Lower leg skin (tissue), 3 donors: Measurements from ENCODE around the gene ST3GAL4.

ENCODE experiments used
- POLR2A ChIP-seq, 2 donors: fragments of 450-650 bp; IDR thresholded peaks; one replicate each; pipeline ENCODE4 v1.6.1; 2016 to 2017; ENCODE audit warnings: antibody characterized with exemption in 2 of 2, mild to moderate bottlenecking in 1 of 2, moderate library complexity in 1 of 2
- TF ChIP-seq, protein P1 (sequence below), 3 donors: fragments of 450-650 bp; IDR thresholded peaks; one replicate each; pipeline ENCODE4 v1.5.1; 2016; ENCODE audit warnings: antibody characterized with exemption in 3 of 3, mild to moderate bottlenecking in 3 of 3, moderate library complexity in 2 of 3

DNA sequence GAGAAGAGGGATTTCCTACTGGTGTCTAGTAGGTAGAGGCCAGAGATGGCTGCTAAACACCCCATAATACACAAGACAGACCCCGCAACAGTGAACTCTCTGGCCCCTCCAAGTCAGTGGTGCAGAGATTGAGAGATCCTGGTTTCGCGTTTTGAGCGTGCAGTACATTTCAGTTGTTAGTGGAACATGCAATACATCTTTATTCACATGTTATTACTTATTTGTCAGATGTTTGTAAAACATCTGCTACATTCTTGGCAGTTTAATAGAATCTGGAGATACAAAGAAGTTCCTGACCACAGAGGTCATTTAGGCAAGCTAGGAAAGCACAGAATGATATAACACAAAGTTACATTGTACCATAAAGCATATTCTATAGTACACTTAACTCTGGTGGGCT, 41.5 kb downstream of the ST3GAL4 start:
- TF ChIP-seq, protein P1, sequence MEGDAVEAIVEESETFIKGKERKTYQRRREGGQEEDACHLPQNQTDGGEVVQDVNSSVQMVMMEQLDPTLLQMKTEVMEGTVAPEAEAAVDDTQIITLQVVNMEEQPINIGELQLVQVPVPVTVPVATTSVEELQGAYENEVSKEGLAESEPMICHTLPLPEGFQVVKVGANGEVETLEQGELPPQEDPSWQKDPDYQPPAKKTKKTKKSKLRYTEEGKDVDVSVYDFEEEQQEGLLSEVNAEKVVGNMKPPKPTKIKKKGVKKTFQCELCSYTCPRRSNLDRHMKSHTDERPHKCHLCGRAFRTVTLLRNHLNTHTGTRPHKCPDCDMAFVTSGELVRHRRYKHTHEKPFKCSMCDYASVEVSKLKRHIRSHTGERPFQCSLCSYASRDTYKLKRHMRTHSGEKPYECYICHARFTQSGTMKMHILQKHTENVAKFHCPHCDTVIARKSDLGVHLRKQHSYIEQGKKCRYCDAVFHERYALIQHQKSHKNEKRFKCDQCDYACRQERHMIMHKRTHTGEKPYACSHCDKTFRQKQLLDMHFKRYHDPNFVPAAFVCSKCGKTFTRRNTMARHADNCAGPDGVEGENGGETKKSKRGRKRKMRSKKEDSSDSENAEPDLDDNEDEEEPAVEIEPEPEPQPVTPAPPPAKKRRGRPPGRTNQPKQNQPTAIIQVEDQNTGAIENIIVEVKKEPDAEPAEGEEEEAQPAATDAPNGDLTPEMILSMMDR (IDR thresholded peaks at IDR 0.05) = no peak
- TF ChIP-seq POLR2A (IDR thresholded peaks at IDR 0.05) = no peak
